ENCODE results near the gene SH3RF3. TPM values are rescaled to one million over a fixed set of nuclear protein-coding genes. Genes with fewer than 3 reads are reported as not detected.

Gene SH3RF3
- total RNA-seq, 1 donor from 2014 or later, result 7.4 TPM

DNA sequence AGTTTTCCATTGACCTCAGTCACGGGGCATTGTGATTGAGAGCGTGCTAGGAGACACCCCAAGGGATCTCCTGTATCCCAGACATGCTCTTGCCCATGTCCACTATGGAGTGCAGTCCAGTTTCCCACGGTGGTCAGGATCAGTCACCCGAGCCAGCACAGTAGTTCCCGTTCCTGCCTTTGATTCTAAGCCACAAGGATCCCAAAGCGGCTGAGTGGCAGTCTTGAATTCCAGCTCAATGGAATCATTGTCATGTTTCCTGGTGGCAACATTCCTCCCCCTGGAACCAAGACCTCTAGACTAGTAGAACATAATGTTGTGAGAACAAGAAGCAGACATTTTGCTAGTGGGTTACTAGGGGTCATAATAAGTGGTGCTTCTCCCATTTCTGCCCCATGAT, 330.5 kb downstream of the SH3RF3 start:
- Histone ChIP-seq H3K4me1 (no peaks in the 10 kb centered on the region), H3K27me3 (no peaks in the 10 kb centered on the region), H3K36me3 (no peaks in the 10 kb centered on the region), H3K9me3 (no peaks in the 10 kb centered on the region), H3K27ac (no peak overlapping the region), H3K4me3 (no peak overlapping the region)
- TF ChIP-seq, protein P1, sequence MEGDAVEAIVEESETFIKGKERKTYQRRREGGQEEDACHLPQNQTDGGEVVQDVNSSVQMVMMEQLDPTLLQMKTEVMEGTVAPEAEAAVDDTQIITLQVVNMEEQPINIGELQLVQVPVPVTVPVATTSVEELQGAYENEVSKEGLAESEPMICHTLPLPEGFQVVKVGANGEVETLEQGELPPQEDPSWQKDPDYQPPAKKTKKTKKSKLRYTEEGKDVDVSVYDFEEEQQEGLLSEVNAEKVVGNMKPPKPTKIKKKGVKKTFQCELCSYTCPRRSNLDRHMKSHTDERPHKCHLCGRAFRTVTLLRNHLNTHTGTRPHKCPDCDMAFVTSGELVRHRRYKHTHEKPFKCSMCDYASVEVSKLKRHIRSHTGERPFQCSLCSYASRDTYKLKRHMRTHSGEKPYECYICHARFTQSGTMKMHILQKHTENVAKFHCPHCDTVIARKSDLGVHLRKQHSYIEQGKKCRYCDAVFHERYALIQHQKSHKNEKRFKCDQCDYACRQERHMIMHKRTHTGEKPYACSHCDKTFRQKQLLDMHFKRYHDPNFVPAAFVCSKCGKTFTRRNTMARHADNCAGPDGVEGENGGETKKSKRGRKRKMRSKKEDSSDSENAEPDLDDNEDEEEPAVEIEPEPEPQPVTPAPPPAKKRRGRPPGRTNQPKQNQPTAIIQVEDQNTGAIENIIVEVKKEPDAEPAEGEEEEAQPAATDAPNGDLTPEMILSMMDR (IDR thresholded peaks at IDR 0.05), result no peak
- no peak for ATAC-seq
- intact Hi-C loops (cut with DNase I), result no loop called here
- DNase-seq, result peak; percentile 12

DNA sequence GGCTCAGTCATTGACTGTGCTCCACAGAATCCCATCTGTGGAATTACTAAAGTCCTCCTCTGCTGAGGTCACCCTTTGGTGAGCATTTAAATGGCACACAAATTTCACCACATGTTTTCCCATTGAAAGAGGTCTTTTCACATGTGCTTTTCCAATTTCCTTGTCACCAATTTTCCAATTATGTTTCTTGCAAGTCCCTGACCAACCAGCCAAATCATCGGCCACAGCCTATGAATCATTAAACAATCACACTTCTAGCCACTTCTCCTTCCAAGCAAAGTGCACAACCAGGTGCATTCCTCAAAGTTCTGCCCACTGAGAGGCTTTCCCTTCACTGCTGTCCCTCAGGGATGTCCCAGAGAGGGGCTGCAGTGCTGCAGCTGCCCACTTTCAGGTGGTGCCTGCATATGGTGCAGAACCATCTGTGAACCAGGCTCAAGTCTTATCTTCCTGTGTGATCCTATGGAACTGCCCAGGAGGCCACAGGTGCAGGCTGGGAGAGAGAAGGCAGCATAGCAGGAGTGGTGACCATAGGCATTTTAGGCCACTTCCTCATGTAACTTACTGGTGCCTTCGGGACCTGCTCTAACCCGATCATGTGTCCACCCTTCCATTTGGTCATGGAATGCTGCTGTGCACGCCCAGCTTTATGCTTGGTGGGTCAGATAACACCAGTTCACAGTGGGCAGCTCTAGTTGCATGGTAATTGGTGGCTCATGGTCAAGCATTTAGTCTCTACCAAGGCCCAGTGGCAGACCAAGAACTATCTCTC, 331.7 kb downstream of the SH3RF3 start:
- TF ChIP-seq, protein P1 (IDR thresholded peaks at IDR 0.05), result no peak
- Histone ChIP-seq H3K36me3 (no peaks in the 10 kb centered on the region), H3K4me1 (no peaks in the 10 kb centered on the region), H3K27ac (no peak overlapping the region), H3K9me3 (no peaks in the 10 kb centered on the region), H3K27me3 (no peaks in the 10 kb centered on the region), H3K4me3 (no peak overlapping the region)
- ATAC-seq (no peak), DNase-seq (peak; percentile 32)
- intact Hi-C loops (cut with DNase I), result no loop called here

GRCh38 chr2:109463236-109463635, 334.2 kb downstream of the SH3RF3 start:
- Histone ChIP-seq H3K27me3 (no peaks in the 10 kb centered on the region), H3K9me3 (no peaks in the 10 kb centered on the region), H3K27ac (no peak overlapping the region), H3K36me3 (no peaks in the 10 kb centered on the region), H3K4me3 (no peak overlapping the region), H3K4me1 (no peaks in the 10 kb centered on the region)
- DNase-seq, result peak; percentile 4
- TF ChIP-seq, protein P1 (IDR thresholded peaks at IDR 0.05), result no peak
- intact Hi-C loops (cut with DNase I), result no loop called here
- ATAC-seq, result no peak

GRCh38 chr2:109463891-109464290, 334.9 kb downstream of the SH3RF3 start:
- Histone ChIP-seq H3K4me3 (no peak overlapping the region), H3K4me1 (no peaks in the 10 kb centered on the region), H3K9me3 (no peaks in the 10 kb centered on the region), H3K27me3 (no peaks in the 10 kb centered on the region), H3K36me3 (no peaks in the 10 kb centered on the region), H3K27ac (no peak overlapping the region)
- ATAC-seq, result no peak
- intact Hi-C loops (cut with DNase I), result no loop called here
- DNase-seq, result peak; percentile 12
- TF ChIP-seq, protein P1 (IDR thresholded peaks at IDR 0.05), result no peak

- Histone ChIP-seq H3K27me3 (no peaks in the 10 kb centered on the region), H3K4me1 (no peaks in the 10 kb centered on the region), H3K36me3 (no peaks in the 10 kb centered on the region), H3K27ac (no peak overlapping the region), H3K9me3 (no peaks in the 10 kb centered on the region), H3K4me3 (no peak overlapping the region)
- TF ChIP-seq, protein P1 (IDR thresholded peaks at IDR 0.05), result no peak
- DNase-seq, result peak; percentile 26
- intact Hi-C loops (cut with DNase I), result no loop called here
- no peak for ATAC-seq
These were observed 337.9 kb downstream of the SH3RF3 start for GRCh38 chr2:109466674-109467575.
